GM10248 (cell line): Measurements from ENCODE around the gene SPRED2.
"Not testable (repeated sequence)": the region's sequence is repeated elsewhere in the genome, so short reads cannot be mapped to it uniquely, and the experiment has no call there.

ENCODE experiments used
- CTCF ChIA-PET: fragments of 300-600 bp; sonication (Branson Sonifier 250); formaldehyde crosslinking; extraction: SDS; loops from one replicate; lab custom pipeline; 2021; ENCODE audit warnings: antibody characterized with exemption; lab: Yijun Ruan, JAX
- POLR2A ChIA-PET: fragments of 350-650 bp; sonication (Branson Sonifier 250); formaldehyde crosslinking; extraction: SDS; loops from one replicate; lab custom pipeline; 2020; ENCODE audit warnings: antibody characterized with exemption; lab: Yijun Ruan, JAX
- DNase-seq: peaks from one replicate; pipeline ENCODE4 v3.0.0; 2012; ENCODE audit errors: extremely low spot score
- CTCF ChIP-seq: IDR thresholded peaks from 2 replicates; pipeline ENCODE4 v1.5.1; 2012; ENCODE audit warnings: mild to moderate bottlenecking, low read depth; ENCODE audit errors: extremely low read depth, missing control alignments, control extremely low read depth

The SPRED2 gene

GRCh38 chr2:65317841-65318240 is 114.6 kb downstream of the SPRED2 start:
- POLR2A ChIA-PET, result no interaction called here
- CTCF ChIA-PET, result interaction anchor here (1.0 to 1.2 kb wide), 3 partner anchors 9 to 41 kb away, joined by 3 read pairs; no protein-coding TSS in a partner anchor
- no peak for TF ChIP-seq CTCF
- DNase-seq, result no peak

GRCh38 chr2:65317351-65317750 is 115.0 kb downstream of the SPRED2 start:
- CTCF ChIA-PET, result interaction anchor here (1.0 to 1.2 kb wide), 2 partner anchors 9 to 41 kb away, joined by 3 read pairs; no protein-coding TSS in a partner anchor
- DNase-seq, POLR2A ChIA-PET: not testable (repeated sequence)

GRCh38 chr2:65316072-65316471 is 116.3 kb downstream of the SPRED2 start:
- CTCF ChIA-PET, result interaction anchor here (0.8 to 1.2 kb wide), 2 partner anchors 13 to 57 kb away, joined by 3 to 4 read pairs; no protein-coding TSS in a partner anchor

DNA sequence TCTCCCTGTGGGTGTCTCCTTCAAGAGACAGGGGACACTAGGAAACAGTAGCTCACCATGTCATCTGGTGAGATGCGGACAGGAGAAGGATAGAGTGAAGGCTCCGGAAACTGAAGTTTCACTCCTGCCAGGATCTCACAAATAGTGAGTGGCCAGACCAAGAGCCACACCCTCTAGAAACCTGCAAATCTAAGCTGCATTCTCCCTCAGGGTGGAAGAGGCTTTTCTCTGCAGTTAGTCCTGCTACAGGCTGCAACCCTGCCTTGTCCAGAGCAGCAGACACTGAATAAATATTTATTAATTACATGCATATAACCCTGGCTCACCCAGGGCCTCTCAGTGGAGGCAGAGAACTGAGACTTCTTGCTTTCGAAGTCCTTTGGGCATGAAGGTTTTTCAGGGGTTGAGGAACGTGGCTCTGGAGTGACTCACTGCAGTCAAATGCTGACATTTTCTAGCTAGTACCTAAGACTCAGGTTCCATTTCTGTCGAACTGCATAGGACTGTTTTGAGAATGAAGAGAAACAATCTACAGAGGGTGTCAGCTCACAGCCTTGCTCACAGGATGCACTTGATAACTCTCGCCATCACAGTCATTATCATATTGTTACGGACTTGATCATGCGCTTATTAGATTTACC is 117.5 kb downstream of the SPRED2 start:
- ChIA-PET CTCF (no interaction called here), POLR2A (no interaction called here)
- TF ChIP-seq CTCF, result no peak
- DNase-seq, result no peak

More at GRCh38 chr2:65316072-65316471, 116.3 kb downstream of the SPRED2 start:
- POLR2A ChIA-PET, result no interaction called here
- no peak for DNase-seq
- no peak for TF ChIP-seq CTCF

DNA sequence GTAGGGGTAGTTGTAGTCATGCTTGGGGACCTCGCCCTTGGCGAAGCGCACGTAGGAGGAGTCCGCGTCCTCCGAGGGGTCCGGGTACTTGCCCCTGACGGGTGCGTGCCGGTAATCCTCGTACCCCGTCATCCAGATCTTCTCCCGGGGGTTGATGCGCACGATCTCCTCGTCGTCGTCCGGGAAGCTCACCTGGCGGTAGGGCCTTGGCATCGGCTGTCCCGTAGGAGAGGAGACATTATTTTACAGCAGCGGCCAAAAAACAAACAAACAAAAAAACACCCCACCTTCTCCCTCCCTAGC is 118.5 kb downstream of the SPRED2 start:
- no peak for DNase-seq
- CTCF ChIA-PET, result no interaction called here
- no peak for TF ChIP-seq CTCF
- POLR2A ChIA-PET, result no interaction called here

DNA sequence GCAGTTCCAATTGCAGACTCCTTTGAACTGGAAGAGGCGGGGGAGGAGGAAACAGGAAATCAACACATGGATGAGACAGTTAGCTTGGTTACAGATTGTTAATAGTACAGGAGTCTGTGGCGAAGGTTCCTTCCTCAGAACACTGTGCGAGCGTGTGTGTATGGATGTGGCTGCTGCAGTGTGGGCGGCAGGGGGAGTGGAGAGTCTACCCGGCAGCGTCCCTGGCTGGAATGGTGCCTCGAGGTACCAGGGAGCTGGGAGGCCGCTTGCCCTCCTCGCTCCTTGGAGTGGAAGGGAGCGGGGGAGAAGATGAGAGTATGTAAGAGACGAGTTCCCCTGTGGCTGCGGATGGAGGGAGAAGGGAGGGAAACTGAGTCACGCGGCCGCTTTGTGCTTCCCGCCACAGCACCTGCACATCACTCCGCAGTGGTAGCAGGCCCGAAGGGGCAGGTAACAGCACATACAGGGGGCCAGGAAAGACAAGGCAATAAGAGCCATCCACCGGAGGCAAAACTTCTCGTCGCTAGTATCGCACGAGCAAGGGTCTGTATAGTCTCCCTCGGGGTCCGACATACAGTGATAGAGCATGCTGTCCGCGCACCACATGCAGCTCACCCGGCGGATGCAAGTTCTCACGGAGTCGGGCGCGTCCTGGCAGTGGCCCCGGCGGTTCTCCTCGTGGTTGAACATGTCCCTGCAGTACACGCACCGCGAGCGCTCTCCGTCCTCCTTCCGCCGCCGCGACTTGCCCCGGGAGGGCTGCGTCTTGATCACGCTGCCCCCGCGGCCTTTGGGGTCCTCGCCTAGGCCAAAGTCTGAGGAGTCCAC is 119.1 kb downstream of the SPRED2 start:
- DNase-seq, result no peak
- no peak for TF ChIP-seq CTCF
- CTCF ChIA-PET, result interaction anchor here (1.9 kb wide), 1 partner anchor 12 kb away, joined by 4 read pairs; no protein-coding TSS in a partner anchor
- POLR2A ChIA-PET, result no interaction called here

DNA sequence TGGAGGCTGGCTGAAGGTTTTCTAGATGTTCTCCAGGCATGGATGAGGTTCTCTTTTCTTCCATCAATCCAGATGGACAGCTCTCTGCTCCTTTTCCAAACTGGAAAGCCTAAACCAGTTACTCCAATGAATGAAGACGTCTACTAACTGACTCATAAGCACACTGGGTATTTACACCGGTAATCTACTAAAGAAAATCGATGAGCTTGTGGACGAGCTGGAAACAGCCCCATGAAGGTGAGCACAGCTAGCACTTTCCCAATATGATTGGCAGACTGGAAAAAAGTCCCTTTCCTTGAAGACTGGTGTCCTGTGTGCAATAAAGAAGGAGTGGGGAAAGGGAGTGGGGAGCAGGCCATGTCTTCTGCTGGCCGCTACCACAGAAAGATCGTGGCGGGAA is 120.8 kb downstream of the SPRED2 start:
- ChIA-PET CTCF (interaction anchor here (0.8 to 2.1 kb wide), 7 partner anchors 9 to 262 kb away, joined by 3 to 11 read pairs (median 4); no protein-coding TSS in a partner anchor), POLR2A (no interaction called here)
- no peak for TF ChIP-seq CTCF
- DNase-seq, result no peak
